SK-N-MC (cell line): ENCODE data around the gene DNAH11.

ENCODE experiments used
- EZH2 ChIP-seq: fragments of 200-600 bp; sonication (generic); IDR thresholded peaks from one replicate; pipeline ENCODE4 v1.6.1; 2017; ENCODE audit warnings: antibody characterized with exemption
- FOXP2 ChIP-seq: optimal IDR thresholded peaks from 2 replicates; pipeline ENCODE3; 2011; ENCODE audit warnings: mild to moderate bottlenecking, moderate library complexity; ENCODE audit not compliant: insufficient read depth; ENCODE audit errors: extremely low read length, control extremely low read depth
- POLR2AphosphoS5 ChIP-seq: IDR thresholded peaks from 2 replicates; pipeline ENCODE4 v1.6.1; 2012; ENCODE audit warnings: mild to moderate bottlenecking, low read depth, low read length, borderline replicate concordance

DNA sequence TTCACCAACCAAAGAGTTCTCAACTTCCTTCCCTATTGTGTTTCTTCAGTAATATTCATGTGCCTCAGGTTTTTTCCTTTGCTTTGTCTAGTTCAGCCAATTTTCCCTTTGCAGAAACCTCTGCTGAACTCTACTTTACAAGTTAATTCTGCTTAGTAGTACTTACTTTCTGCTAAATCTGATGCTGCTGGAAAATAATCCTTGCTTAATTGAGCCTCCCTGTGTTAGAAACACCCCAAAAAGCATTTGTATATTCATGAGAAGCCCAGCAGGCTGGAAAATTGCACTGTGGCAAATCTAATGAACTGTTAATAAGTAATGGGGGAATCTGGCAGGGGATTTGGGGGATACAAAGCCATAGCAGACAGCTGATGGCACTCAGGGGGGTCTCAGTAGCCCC, 324.4 kb downstream of the DNAH11 start:
- TF ChIP-seq EZH2: no peak
- no peak for TF ChIP-seq FOXP2
- no peak for TF ChIP-seq POLR2AphosphoS5
